ENCODE measurements around the gene GFI1B. TPM values are rescaled to one million over a fixed set of nuclear protein-coding genes. Genes with fewer than 3 reads are reported as not detected.

Gene GFI1B
- total and polyA plus RNA-seq, 2 of the 4 experiments (the other 2 are of a cell fraction), result 0.02 TPM; not detected in 1

- peak within 1 kb of the TSS; percentile 89 for H3K27ac ChIP-seq (ENCODE audit: insufficient read depth, low read length)
- H3K4me1 ChIP-seq (ENCODE audit: control insufficient read depth, insufficient read depth, low read length), result peaks cover 6% of the 10 kb centered on the region
- peaks cover 35 to 60% of the 10 kb centered on the region in 2 experiments for H3K79me1 ChIP-seq (ENCODE audit: low read depth in 1 of 2, low read length in 2 of 2)
- H3K36me3 ChIP-seq (ENCODE audit: control insufficient read depth, insufficient read depth, low read length), result peaks cover 7% of the 10 kb centered on the region; the same call in 1 of the 2 replicates
- peak within 1 kb of the TSS; percentile 99 for H2AK9ac ChIP-seq (replicated peaks; ENCODE audit: low read depth, low read length, poor library complexity)
- peaks cover 5% of the 10 kb centered on the region for H3K9me1 ChIP-seq (ENCODE audit: insufficient read depth, low read length)
- peak; percentile 99 for DNase-seq
- H3K4ac ChIP-seq (ENCODE audit: low read depth, low read length), result peak within 1 kb of the TSS; percentile 95
- H2BK5ac ChIP-seq (ENCODE audit: low read depth, low read length, poor library complexity, severe bottlenecking), result peak within 1 kb of the TSS; percentile 86
- H4K8ac ChIP-seq (ENCODE audit: low read depth in 2 of 2, low read length in 2 of 2), result peak within 1 kb of the TSS; percentile 97 to 99
- H3K9ac ChIP-seq (ENCODE audit: low read depth, low read length), result peak within 1 kb of the TSS; percentile 97
- H3K56ac ChIP-seq (ENCODE audit: extremely low read depth, insufficient read depth, low read length), result peak within 1 kb of the TSS; percentile 73
- H3K18ac ChIP-seq (ENCODE audit: low read depth, low read length), result peak within 1 kb of the TSS; percentile 29; the same call in 1 of the 2 replicates
- ChIA-PET POLR2A (ENCODE audit: unreplicated experiment) (interaction anchor here (0.6 to 1.0 kb wide), 6 partner anchors 10 to 948 kb away, joined by 3 to 4 read pairs (median 4); no protein-coding TSS in a partner anchor), CTCF (interaction anchor here (0.5 to 1.7 kb wide), 4 partner anchors 9 to 131 kb away, joined by 3 to 10 read pairs (median 6); no protein-coding TSS in a partner anchor)
- H2BK15ac ChIP-seq (ENCODE audit: low read depth, low read length), result no peak within 1 kb of the TSS; the same call in 2 of the 3 replicates
- H2BK120ac ChIP-seq (ENCODE audit: low read depth, low read length), result peak within 1 kb of the TSS; percentile 83
- peak within 1 kb of the TSS; percentile 92 for H3K4me2 ChIP-seq (ENCODE audit: low read depth, low read length)
- H4K20me1 ChIP-seq (ENCODE audit: insufficient read depth, low read length), result peaks cover 18% of the 10 kb centered on the region
- peak within 1 kb of the TSS; percentile 94 for H4K5ac ChIP-seq (ENCODE audit: low read depth, low read length)
- in situ Hi-C loops (cut with MboI; ENCODE audit: low sequenced_read_pairs) (loop anchor here (25.0 kb wide), 1 partner anchor 457 kb away; the partner anchor contains the start of gene SLC2A6), dilution Hi-C loops (cut with HindIII; ENCODE audit: low sequenced_read_pairs, unreplicated experiment) (no loop called here), intact Hi-C loops (cut with micrococcal nuclease) (no loop called here)
- peak within 1 kb of the TSS; percentile 99 for H2AFZ ChIP-seq (replicated peaks; ENCODE audit: low read length, poor library complexity)
- 0% methylated on average over 27 of the region's 63 CpGs; no CpG with 5 or more reads in 1 of the 2 experiments for WGBS, 2 experiments (ENCODE audit: extremely low coverage in 2 of 2, insufficient read length in 1 of 2)
- BruUV-seq (replicated peaks), result no TSS peak
- peak within 1 kb of the TSS; percentile 83 for H2AK5ac ChIP-seq (ENCODE audit: low read depth, low read length)
- H3K14ac ChIP-seq (replicated peaks; ENCODE audit: low read depth, low read length), result peak within 1 kb of the TSS; percentile 94
- TF ChIP-seq MXI1 (IDR thresholded peaks at IDR 0.05; ENCODE audit: borderline replicate concordance, low read depth, low read length) (peak; percentile 61; the same call in 1 of the 2 replicates), POLR2A (IDR thresholded peaks at IDR 0.05; ENCODE audit: low read depth, low read length) (peak; percentile 60), MAFK (IDR thresholded peaks at IDR 0.05; ENCODE audit: low read depth, low read length) (no peak), BHLHE40 (IDR thresholded peaks at IDR 0.05; ENCODE audit: low read depth, low read length) (no peak), NFE2L2 (IDR thresholded peaks at IDR 0.05; ENCODE audit: low read depth, low read length) (no peak), USF2 (IDR thresholded peaks at IDR 0.05; ENCODE audit: low read depth, low read length) (no peak), CHD1 (IDR thresholded peaks at IDR 0.05; ENCODE audit: low read depth, low read length) (0 out of 2 replicates have a peak, but pooled peaks have one; percentile 30), MAZ (IDR thresholded peaks at IDR 0.05; ENCODE audit: borderline replicate concordance, low read depth, low read length) (peak; percentile 75; the same call in 1 of the 2 replicates), FOS (IDR thresholded peaks at IDR 0.05; ENCODE audit: low read depth, low read length) (peak; percentile 15; the same call in 1 of the 2 replicates)
- ATAC-seq (ENCODE audit: low read depth), result peak; percentile 98
- no peaks in the 10 kb centered on the region for H3K9me3 ChIP-seq (ENCODE audit: control insufficient read depth, insufficient read depth, low read length)
- H4K91ac ChIP-seq (ENCODE audit: insufficient read depth, low read depth, low read length), result peak within 1 kb of the TSS; percentile 87
- H3K4me3 ChIP-seq (ENCODE audit: insufficient read depth, low read depth, low read length), result peak within 1 kb of the TSS; percentile 94
- peak within 1 kb of the TSS; percentile 92 for H3K23ac ChIP-seq (ENCODE audit: low read depth, low read length)
- no peak within 1 kb of the TSS for H2BK20ac ChIP-seq (ENCODE audit: low read depth, low read length)
- no peaks in the 10 kb centered on the region for H3K27me3 ChIP-seq (ENCODE audit: control insufficient read depth, insufficient read depth, low read length)
Measured at GRCh38 chr9:133030317-133031129, 52.0 kb downstream of the GFI1B start, which contains the start of gene GTF3C5. Gene GTF3C5, plus strand, starts transcription at chr9:133030997. Its CDS starts 15 bp downstream, at chr9:133031012.

Measured in IMR-90 (cell line).